Endothelial cell of umbilical vein (primary cell): ENCODE data around the gene IQSEC3. TPM values are rescaled to one million over a fixed set of nuclear protein-coding genes. Genes with fewer than 3 reads are reported as not detected.

Source experiments
- BruUV-seq: library from RNA; stranded (reverse); fragments of 400-500 nt; replicated peaks from 2 replicates; lab custom pipeline; 2021; lab: Mats Ljungman, UMichigan
- CTCF ChIA-PET: fragments of 300-600, 350-600 bp; sonication (Branson Sonifier 250); formaldehyde crosslinking; loops from one replicate; lab custom pipeline; 2021; ENCODE audit warnings: antibody characterized with exemption, inconsistent platforms; lab: Charles Lee
- POLR2A ChIA-PET: fragments of 300-600, 350-600 bp; sonication (Branson Sonifier 250); formaldehyde crosslinking; loops from one replicate; lab custom pipeline; 2021; ENCODE audit warnings: antibody characterized with exemption, inconsistent platforms; lab: Charles Lee
- DNase-seq: peaks from one replicate; pipeline ENCODE4 v3.0.0-alpha.2; 2011; ENCODE audit warnings: low read depth, low spot score
- FAIRE-seq: peaks from 2 replicates; lab custom pipeline; 2011; peaks lifted over from hg19 to GRCh38; lab: Jason Lieb, UNC
- H2AFZ ChIP-seq: 2 replicates; pipeline ENCODE4 v1.6.0; 2012; ENCODE audit warnings: low read depth, low read length, control low read depth, inconsistent platforms
- H3K27ac ChIP-seq: 2 replicates; pipeline ENCODE4 v1.5.1; 2011; ENCODE audit warnings: low read depth, mild to moderate bottlenecking, control low read depth, low read length, moderate library complexity; ENCODE audit not compliant: insufficient read depth
- H3K27me3 ChIP-seq, 2 experiments: 2 replicates each; pipeline versions ENCODE4 v1.6.0 to v1.6.1; 2011; ENCODE audit warnings: low read length in 2 of 2, mixed read lengths in 1 of 2; ENCODE audit not compliant: control insufficient read depth in 2 of 2, insufficient read depth in 2 of 2
- H3K36me3 ChIP-seq, 2 experiments: 2 replicates in 1 of 2; 3 replicates in 1 of 2; pipeline ENCODE4 v1.5.1; 2011; ENCODE audit warnings: low read length in 2 of 2, mild to moderate bottlenecking in 1 of 2, moderate library complexity in 1 of 2; ENCODE audit not compliant: control insufficient read depth in 2 of 2, insufficient read depth in 2 of 2; ENCODE audit errors: extremely low read depth in 1 of 2
- H3K4me1 ChIP-seq: 3 replicates; pipeline ENCODE4 v1.5.1; 2011; ENCODE audit warnings: mild to moderate bottlenecking, low read length; ENCODE audit not compliant: control insufficient read depth, insufficient read depth; ENCODE audit errors: extremely low read depth
- H3K4me2 ChIP-seq: 2 replicates; pipeline ENCODE4 v1.6.1; 2011; ENCODE audit warnings: low read length, control low read depth, mixed read lengths; ENCODE audit not compliant: insufficient read depth
- H3K4me3 ChIP-seq, 3 experiments: fragments of 200-600 bp in 1 of 3; sonication (generic), shearing (Covaris generic) in 1 of 3; replicated peaks in 1 of 3; 2 replicates each; pipeline ENCODE4 v1.5.1; 2011 to 2016; ENCODE audit warnings: control low read depth in 3 of 3, low read length in 3 of 3, mild to moderate bottlenecking in 2 of 3, inconsistent platforms in 1 of 3, low read depth in 1 of 3, moderate library complexity in 1 of 3; ENCODE audit not compliant: insufficient read depth in 1 of 3
- H3K79me2 ChIP-seq: 2 replicates; pipeline ENCODE4 v1.6.0; 2012; ENCODE audit warnings: low read length, inconsistent platforms; ENCODE audit not compliant: control insufficient read depth, insufficient read depth
- H3K9ac ChIP-seq: replicated peaks from 2 replicates; pipeline ENCODE3; 2011; ENCODE audit warnings: low read length, control low read depth; ENCODE audit not compliant: insufficient read depth; ENCODE audit errors: extremely low read depth
- H3K9me1 ChIP-seq: replicated peaks from 3 replicates; pipeline ENCODE4 v1.6.0; 2011; ENCODE audit warnings: mild to moderate bottlenecking, low read length; ENCODE audit not compliant: control insufficient read depth, insufficient read depth; ENCODE audit errors: extremely low read depth
- H3K9me3 ChIP-seq: replicated peaks from 2 replicates; pipeline ENCODE4 v1.5.1; 2012; ENCODE audit warnings: low read length, inconsistent platforms; ENCODE audit not compliant: control insufficient read depth, insufficient read depth
- H4K20me1 ChIP-seq: replicated peaks from 2 replicates; pipeline ENCODE3; 2011; ENCODE audit warnings: mild to moderate bottlenecking, low read length; ENCODE audit not compliant: control insufficient read depth, insufficient read depth; ENCODE audit errors: extremely low read depth
- EZH2 ChIP-seq: IDR thresholded peaks from 2 replicates; pipeline ENCODE4 v1.6.1; 2012; ENCODE audit warnings: borderline replicate concordance, low read depth, mild to moderate bottlenecking, moderate library complexity, low read length, inconsistent platforms; ENCODE audit not compliant: severe bottlenecking
- FOS ChIP-seq: IDR thresholded peaks from 2 replicates; pipeline ENCODE4 v1.6.1; 2011; ENCODE audit warnings: mild to moderate bottlenecking, low read length, moderate library complexity, borderline replicate concordance; ENCODE audit not compliant: insufficient read depth
- GATA2 ChIP-seq: IDR thresholded peaks from 2 replicates; pipeline ENCODE4 v1.7.0; 2011; ENCODE audit warnings: low read depth, mild to moderate bottlenecking, moderate library complexity, mixed read lengths, low read length; ENCODE audit not compliant: insufficient read length, insufficient read depth
- JUN ChIP-seq: IDR thresholded peaks from 2 replicates; pipeline ENCODE4 v1.6.1; 2011; ENCODE audit warnings: borderline replicate concordance, low read depth; ENCODE audit not compliant: insufficient read length, insufficient read depth
- MYC ChIP-seq: IDR thresholded peaks from one replicate; pipeline ENCODE4 v1.6.1; 2011; ENCODE audit warnings: mild to moderate bottlenecking, low read depth, low read length
- POLR2A ChIP-seq: IDR thresholded peaks from 2 replicates; pipeline ENCODE4 v1.6.1; 2012; ENCODE audit warnings: low read depth, mild to moderate bottlenecking, control low read depth, low read length
- POLR2AphosphoS5 ChIP-seq: IDR thresholded peaks from 2 replicates; pipeline ENCODE4 v1.6.1; 2012; ENCODE audit warnings: low read depth, mild to moderate bottlenecking, control low read depth, low read length, moderate library complexity; ENCODE audit not compliant: insufficient read depth
- dilution Hi-C: fragments of 300-500 bp; cut with MboI; formaldehyde crosslinking; loops from one replicate; pipeline ENCODE4 v1.15.0; 2019; ENCODE audit warnings: low sequenced_read_pairs; ENCODE audit not compliant: extremely low pct_ligation_motif_present
- intact Hi-C: fragments of 100-400 bp; cut with micrococcal nuclease; formaldehyde crosslinking; loops from one replicate; pipeline ENCODE4 v1.10.0; 2022
- polyA plus RNA-seq, 4 experiments: library from polyadenylated mRNA; depleted of rRNA in 3 of 4; stranded (reverse) in 3 of 4; unstranded in 1 of 4; fragments of >200 nt; gene quantifications; 2 replicates each; pipeline versions ENCODE4 v1.2.1 to v1.2.3, GENCODE V29; 2011 to 2012; ENCODE audit warnings: missing spikeins in 1 of 4
- total RNA-seq: library from RNA; stranded (reverse); gene quantifications from 2 replicates; pipeline ENCODE4 v1.2.3, GENCODE V29; 2021
- TF ChIP-seq, protein P1 (sequence below), 2 donors: IDR thresholded peaks; 1 replicate in 1 of 2; 2 replicates in 1 of 2; pipeline ENCODE4 v1.5.1; 2011; ENCODE audit warnings: low read length in 2 of 2, mild to moderate bottlenecking in 2 of 2, moderate library complexity in 2 of 2, control low read depth in 1 of 2, inconsistent platforms in 1 of 2, low read depth in 1 of 2; ENCODE audit not compliant: insufficient read depth in 1 of 2; ENCODE audit errors: extremely low read depth in 1 of 2
- TF ChIP-seq, protein P2 (sequence below): IDR thresholded peaks from 2 replicates; pipeline ENCODE4 v1.6.1; 2011; ENCODE audit not compliant: insufficient read depth, insufficient read length

IQSEC3 gene
- total and polyA plus RNA-seq, 2 donors (not counting 3 experiments of a cell fraction or from before 2014, with no cell fraction given): not detected

DNA sequence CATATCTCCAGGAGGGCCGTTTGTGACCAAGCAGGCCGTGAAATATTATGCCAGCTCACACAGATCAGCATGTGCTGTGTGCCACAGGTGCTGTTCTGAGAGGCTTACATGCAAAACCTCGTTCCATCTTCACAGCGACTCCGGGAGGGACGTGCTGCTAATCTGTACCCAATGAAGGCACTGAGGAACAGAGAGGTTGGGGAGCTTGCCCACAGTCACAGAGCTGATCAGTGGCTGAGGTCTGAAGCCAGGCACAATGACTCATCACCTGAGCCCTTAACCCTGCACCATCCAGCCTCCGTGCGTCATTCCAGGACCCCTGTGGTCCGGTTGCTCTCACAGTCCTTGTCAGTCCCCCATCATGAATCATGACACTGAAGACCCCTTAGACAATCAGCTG is 80.7 kb downstream of the IQSEC3 start:
- peaks cover 0 to under 1% of the 10 kb centered on the region in 2 experiments for H3K27me3 ChIP-seq
- POLR2A ChIA-PET: no interaction called here
- H3K4me2 ChIP-seq: no peak overlapping the region
- H3K4me1 ChIP-seq: no peaks in the 10 kb centered on the region
- no peak overlapping the region for H2AFZ ChIP-seq
- no peaks in the 10 kb centered on the region for H3K36me3 ChIP-seq
- no peak overlapping the region for H3K9ac ChIP-seq
- CTCF ChIA-PET: no interaction called here
- H3K79me2 ChIP-seq: no peaks in the 10 kb centered on the region
- FAIRE-seq: no peak
- intact Hi-C loops (no loop called here), dilution Hi-C loops (no loop called here)
- BruUV-seq: no TSS peak
- DNase-seq: no peak
- H3K4me3 ChIP-seq: no peak overlapping the region
- H4K20me1 ChIP-seq: no peaks in the 10 kb centered on the region
- H3K27ac ChIP-seq: no peak overlapping the region
- no peaks in the 10 kb centered on the region for H3K9me1 ChIP-seq
- no peaks in the 10 kb centered on the region for H3K9me3 ChIP-seq
- TF ChIP-seq MYC: no peak
- no peak for TF ChIP-seq POLR2AphosphoS5
- TF ChIP-seq, protein P1, sequence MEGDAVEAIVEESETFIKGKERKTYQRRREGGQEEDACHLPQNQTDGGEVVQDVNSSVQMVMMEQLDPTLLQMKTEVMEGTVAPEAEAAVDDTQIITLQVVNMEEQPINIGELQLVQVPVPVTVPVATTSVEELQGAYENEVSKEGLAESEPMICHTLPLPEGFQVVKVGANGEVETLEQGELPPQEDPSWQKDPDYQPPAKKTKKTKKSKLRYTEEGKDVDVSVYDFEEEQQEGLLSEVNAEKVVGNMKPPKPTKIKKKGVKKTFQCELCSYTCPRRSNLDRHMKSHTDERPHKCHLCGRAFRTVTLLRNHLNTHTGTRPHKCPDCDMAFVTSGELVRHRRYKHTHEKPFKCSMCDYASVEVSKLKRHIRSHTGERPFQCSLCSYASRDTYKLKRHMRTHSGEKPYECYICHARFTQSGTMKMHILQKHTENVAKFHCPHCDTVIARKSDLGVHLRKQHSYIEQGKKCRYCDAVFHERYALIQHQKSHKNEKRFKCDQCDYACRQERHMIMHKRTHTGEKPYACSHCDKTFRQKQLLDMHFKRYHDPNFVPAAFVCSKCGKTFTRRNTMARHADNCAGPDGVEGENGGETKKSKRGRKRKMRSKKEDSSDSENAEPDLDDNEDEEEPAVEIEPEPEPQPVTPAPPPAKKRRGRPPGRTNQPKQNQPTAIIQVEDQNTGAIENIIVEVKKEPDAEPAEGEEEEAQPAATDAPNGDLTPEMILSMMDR (IDR thresholded peaks at IDR 0.05; ENCODE audit: extremely low read depth in 1 of 2, insufficient read depth in 1 of 2, low read depth in 1 of 2, low read length in 2 of 2): no peak
- no peak for TF ChIP-seq POLR2A
- no peak for TF ChIP-seq GATA2
- TF ChIP-seq, protein P2, sequence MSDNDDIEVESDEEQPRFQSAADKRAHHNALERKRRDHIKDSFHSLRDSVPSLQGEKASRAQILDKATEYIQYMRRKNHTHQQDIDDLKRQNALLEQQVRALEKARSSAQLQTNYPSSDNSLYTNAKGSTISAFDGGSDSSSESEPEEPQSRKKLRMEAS: no peak
- TF ChIP-seq FOS: no peak
- no peak for TF ChIP-seq JUN
- TF ChIP-seq EZH2: no peak
